ENCODE data around the gene NSUN2.

NSUN2 gene

GRCh38 chr5:6604341-6604740, 28.5 kb downstream of the NSUN2 start:
- no peak for DNase-seq (ENCODE audit: low read depth in 2 of 2)

GRCh38 chr5:6603643-6604042, 29.2 kb downstream of the NSUN2 start:
- DNase-seq (ENCODE audit: low read depth in 2 of 2): no peak

- DNase-seq (ENCODE audit: low read depth in 2 of 2): no peak
Observed at GRCh38 chr5:6602441-6602840, 30.4 kb downstream of the NSUN2 start.

GRCh38 chr5:6601816-6602215, 31.0 kb downstream of the NSUN2 start:
- no peak for DNase-seq (ENCODE audit: low read depth in 2 of 2)

- DNase-seq (ENCODE audit: low read depth in 2 of 2): no peak
Observed at GRCh38 chr5:6601271-6601670, 31.6 kb downstream of the NSUN2 start.

- DNase-seq (ENCODE audit: low read depth in 2 of 2): no peak
Observed at GRCh38 chr5:6599739-6600138, 33.1 kb downstream of the NSUN2 start.

- DNase-seq (ENCODE audit: low read depth in 2 of 2): no peak
Observed at GRCh38 chr5:6598351-6598900, 34.4 kb downstream of the NSUN2 start.

- DNase-seq (ENCODE audit: low read depth in 2 of 2): no peak
Observed at GRCh38 chr5:6597557-6597956, 35.3 kb downstream of the NSUN2 start.

GRCh38 chr5:6596388-6596787, 36.5 kb downstream of the NSUN2 start:
- no peak for DNase-seq (ENCODE audit: low read depth in 2 of 2)

- DNase-seq (ENCODE audit: low read depth in 2 of 2): no peak
Observed at GRCh38 chr5:6595405-6595804, 37.4 kb downstream of the NSUN2 start.

- DNase-seq (ENCODE audit: low read depth in 2 of 2): no peak
Observed at GRCh38 chr5:6594066-6594465, 38.8 kb downstream of the NSUN2 start.

GRCh38 chr5:6593148-6594016, 39.5 kb downstream of the NSUN2 start:
- DNase-seq (ENCODE audit: low read depth in 2 of 2): no peak

- DNase-seq (ENCODE audit: low read depth in 2 of 2): no peak
Observed at GRCh38 chr5:6592601-6593000, 40.2 kb downstream of the NSUN2 start.

- no peak for DNase-seq (ENCODE audit: low read depth in 2 of 2)
Observed at GRCh38 chr5:6591671-6592288, 41.1 kb downstream of the NSUN2 start.

GRCh38 chr5:6590581-6590980, 42.3 kb downstream of the NSUN2 start:
- no peak for DNase-seq (ENCODE audit: low read depth in 2 of 2)

- no peak for DNase-seq (ENCODE audit: low read depth in 2 of 2)
Observed at GRCh38 chr5:6587171-6587570, 45.7 kb downstream of the NSUN2 start.

GRCh38 chr5:6586647-6587042, 46.2 kb downstream of the NSUN2 start:
- no peak for DNase-seq (ENCODE audit: low read depth in 2 of 2)

- no peak for DNase-seq (ENCODE audit: low read depth in 2 of 2)
Observed at GRCh38 chr5:6585939-6586646, 46.8 kb downstream of the NSUN2 start.

GRCh38 chr5:6585168-6585567, 47.7 kb downstream of the NSUN2 start:
- DNase-seq (ENCODE audit: low read depth in 2 of 2): no peak

- no peak for DNase-seq (ENCODE audit: low read depth in 2 of 2)
Observed at GRCh38 chr5:6584727-6585126, 48.1 kb downstream of the NSUN2 start.

GRCh38 chr5:6584101-6584645, 48.7 kb downstream of the NSUN2 start:
- DNase-seq (ENCODE audit: low read depth in 2 of 2): no peak
